HepG2 (cell line): Measurements from ENCODE around the gene NCOA3. TPM values are rescaled to one million over a fixed set of nuclear protein-coding genes. Genes with fewer than 3 reads are reported as not detected.

Experiments used
- ARID2 ChIP-seq: sonication (generic); formaldehyde crosslinking; IDR thresholded peaks from 2 replicates; pipeline ENCODE4 v1.8.1; 2022; ENCODE audit warnings: mild to moderate bottlenecking, missing genetic modification reagents, borderline replicate concordance
- BCL6 ChIP-seq: IDR thresholded peaks from 2 replicates; pipeline ENCODE4 v1.6.1; 2016; ENCODE audit warnings: missing genetic modification reagents, missing compliant biosample characterization
- ELF3 ChIP-seq: IDR thresholded peaks from 2 replicates; pipeline ENCODE4 v1.6.1; 2016; ENCODE audit warnings: missing genetic modification reagents, missing compliant biosample characterization
- GMEB1 ChIP-seq: sonication (generic); formaldehyde crosslinking; IDR thresholded peaks from 2 replicates; pipeline ENCODE4 v1.5.1; 2020; ENCODE audit warnings: missing genetic modification reagents, mild to moderate bottlenecking, borderline replicate concordance
- HDAC2 ChIP-seq: sonication (generic); formaldehyde crosslinking; IDR thresholded peaks from 2 replicates; pipeline ENCODE4 v1.4.0; 2020; ENCODE audit warnings: missing genetic modification reagents
- MIER3 ChIP-seq: IDR thresholded peaks from 2 replicates; pipeline ENCODE4 v1.6.1; 2016; ENCODE audit warnings: missing compliant biosample characterization, borderline replicate concordance
- NR1H2 ChIP-seq: sonication (generic); formaldehyde crosslinking; IDR thresholded peaks from 2 replicates; pipeline ENCODE4 v1.8.1; 2022; ENCODE audit warnings: low read depth, missing genetic modification reagents, borderline replicate concordance
- PHF8 ChIP-seq: sonication (generic); formaldehyde crosslinking; IDR thresholded peaks from 2 replicates; pipeline ENCODE4 v1.5.0; 2020; ENCODE audit warnings: missing genetic modification reagents
- SCMH1 ChIP-seq: sonication (generic); formaldehyde crosslinking; IDR thresholded peaks from 2 replicates; pipeline ENCODE4 v1.9.0; 2021; ENCODE audit warnings: missing genetic modification reagents, mild to moderate bottlenecking, borderline replicate concordance
- SP5 ChIP-seq: IDR thresholded peaks from 2 replicates; pipeline ENCODE4 v1.6.1; 2016; ENCODE audit warnings: low read depth, borderline replicate concordance
- SYNCRIP ChIP-seq: fragments of 200-400 bp; formaldehyde crosslinking; IDR thresholded peaks from 2 replicates; pipeline ENCODE4 v1.6.1; 2018; ENCODE audit warnings: mild to moderate bottlenecking, low read depth, low read length; ENCODE audit not compliant: insufficient read depth
- TSC22D2 ChIP-seq: sonication (generic); formaldehyde crosslinking; IDR thresholded peaks from 2 replicates; pipeline ENCODE4 v1.5.1; 2020; ENCODE audit warnings: missing genetic modification reagents, mild to moderate bottlenecking, borderline replicate concordance
- ZC3H13 ChIP-seq: sonication (generic); formaldehyde crosslinking; IDR thresholded peaks from 2 replicates; pipeline ENCODE4 v1.8.1; 2023; ENCODE audit warnings: mild to moderate bottlenecking, missing genetic modification reagents, moderate library complexity
- ZFP37 ChIP-seq: sonication (generic); formaldehyde crosslinking; IDR thresholded peaks from 2 replicates; pipeline ENCODE4 v1.4.0; 2020; ENCODE audit warnings: missing genetic modification reagents, borderline replicate concordance
- ZNF10 ChIP-seq: sonication (generic); formaldehyde crosslinking; IDR thresholded peaks from 2 replicates; pipeline ENCODE4 v1.4.0; 2020; ENCODE audit warnings: mild to moderate bottlenecking, low read depth, missing genetic modification reagents, borderline replicate concordance
- ZNF296 ChIP-seq: sonication (generic); formaldehyde crosslinking; conservative IDR thresholded peaks from 2 replicates; pipeline ENCODE4 v1.5.0; 2020; ENCODE audit warnings: mild to moderate bottlenecking, missing genetic modification reagents
- ZNF543 ChIP-seq: sonication (generic); formaldehyde crosslinking; IDR thresholded peaks from 2 replicates; pipeline ENCODE4 v1.4.0; 2020; ENCODE audit warnings: mild to moderate bottlenecking, missing genetic modification reagents
- ZNF564 ChIP-seq: sonication (generic); formaldehyde crosslinking; IDR thresholded peaks from 2 replicates; pipeline ENCODE4 v1.8.1; 2023; ENCODE audit warnings: mild to moderate bottlenecking, missing genetic modification reagents
- ZNF567 ChIP-seq: sonication (generic); formaldehyde crosslinking; IDR thresholded peaks from 2 replicates; pipeline ENCODE4 v1.8.1; 2023; ENCODE audit warnings: mild to moderate bottlenecking, missing genetic modification reagents, borderline replicate concordance
- ZNF569 ChIP-seq: sonication (generic); formaldehyde crosslinking; IDR thresholded peaks from 2 replicates; pipeline ENCODE4 v1.5.0; 2020; ENCODE audit warnings: mild to moderate bottlenecking, missing genetic modification reagents, moderate library complexity, borderline replicate concordance
- ZNF570 ChIP-seq: sonication (generic); formaldehyde crosslinking; IDR thresholded peaks from 2 replicates; pipeline ENCODE4 v1.4.0; 2020; ENCODE audit warnings: mild to moderate bottlenecking, missing genetic modification reagents, borderline replicate concordance
- ZNF768 ChIP-seq: sonication (generic); formaldehyde crosslinking; IDR thresholded peaks from 2 replicates; pipeline ENCODE4 v1.4.0; 2020; ENCODE audit warnings: missing genetic modification reagents
- ZNF775 ChIP-seq: sonication (generic); formaldehyde crosslinking; IDR thresholded peaks from 2 replicates; pipeline ENCODE4 v1.4.0; 2020; ENCODE audit warnings: missing genetic modification reagents, mild to moderate bottlenecking, moderate library complexity, borderline replicate concordance
- polyA plus RNA-seq, 8 experiments: library from polyadenylated mRNA; depleted of rRNA in 3 of 8; stranded (reverse) in 7 of 8; unstranded in 1 of 8; fragments of >200 nt; fragmentation: Illumina TruSeq in 4 of 8; extraction: Trizol in 4 of 8; gene quantifications; 2 replicates each; pipeline versions ENCODE4 v1.2.1 to v1.2.3, GENCODE V29; 2011 to 2016; ENCODE audit warnings: low read depth in 4 of 8, missing spikeins in 1 of 8, mixed read lengths in 1 of 8; ENCODE audit not compliant: insufficient read depth in 1 of 8
- total RNA-seq, 5 experiments: library from RNA; depleted of rRNA; stranded (reverse); fragments of >200 nt; fragmentation: Illumina TruSeq; extraction: Trizol; gene quantifications; 2 replicates each; pipeline ENCODE4 v1.2.3, GENCODE V29; 2016; ENCODE audit warnings: low read depth in 1 of 5
- TF ChIP-seq, protein P1 (sequence below): sonication (generic); formaldehyde crosslinking; IDR thresholded peaks from 2 replicates; pipeline ENCODE4 v1.4.0; 2020; ENCODE audit warnings: missing genetic modification reagents, borderline replicate concordance

NCOA3 gene
- total and polyA plus RNA-seq, 2 of the 13 experiments (the other 11 are each of a cell fraction or from before 2014, with no cell fraction given): 35.0 to 56.8 TPM

DNA sequence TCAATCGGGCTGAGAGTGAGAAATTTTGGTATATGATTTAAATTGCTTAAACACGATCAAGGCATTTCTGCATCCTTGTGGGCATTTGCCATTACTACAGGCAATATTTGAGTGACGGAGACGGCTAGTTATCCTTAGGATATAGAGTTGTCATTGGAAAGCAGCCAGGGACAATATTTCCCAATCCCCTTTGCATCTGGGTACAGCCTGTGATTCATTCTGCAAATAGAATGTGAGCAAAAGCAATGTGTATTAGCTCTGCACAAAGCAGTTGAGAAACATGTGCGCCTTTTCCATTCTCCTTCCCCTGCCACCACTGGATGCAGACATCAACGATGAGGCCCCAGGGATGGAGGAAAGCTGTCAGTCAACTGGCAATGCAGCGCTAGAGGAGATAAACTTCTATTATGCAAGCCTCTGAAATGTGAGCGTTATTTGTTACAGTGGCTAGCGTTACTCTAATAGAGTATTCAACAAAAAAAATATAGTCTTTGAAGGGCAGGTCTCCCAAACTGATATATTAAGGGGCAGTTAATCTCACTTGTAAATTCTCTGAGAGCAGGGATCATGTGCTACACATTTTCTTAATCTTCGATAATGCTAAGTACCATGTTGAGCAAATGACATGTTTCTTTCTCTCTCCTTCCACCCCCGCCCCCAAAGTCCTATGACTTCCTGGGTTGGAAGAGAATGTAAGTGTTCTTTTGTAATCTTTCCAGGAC, 37.1 kb upstream of the NCOA3 start (continued):
- no peak; the same call in none of the 2 replicates for TF ChIP-seq TSC22D2
- peak; percentile 94 for TF ChIP-seq ELF3
- TF ChIP-seq MIER3 (CRISPR knock-in tag): peak; percentile 99
- TF ChIP-seq, protein P1, sequence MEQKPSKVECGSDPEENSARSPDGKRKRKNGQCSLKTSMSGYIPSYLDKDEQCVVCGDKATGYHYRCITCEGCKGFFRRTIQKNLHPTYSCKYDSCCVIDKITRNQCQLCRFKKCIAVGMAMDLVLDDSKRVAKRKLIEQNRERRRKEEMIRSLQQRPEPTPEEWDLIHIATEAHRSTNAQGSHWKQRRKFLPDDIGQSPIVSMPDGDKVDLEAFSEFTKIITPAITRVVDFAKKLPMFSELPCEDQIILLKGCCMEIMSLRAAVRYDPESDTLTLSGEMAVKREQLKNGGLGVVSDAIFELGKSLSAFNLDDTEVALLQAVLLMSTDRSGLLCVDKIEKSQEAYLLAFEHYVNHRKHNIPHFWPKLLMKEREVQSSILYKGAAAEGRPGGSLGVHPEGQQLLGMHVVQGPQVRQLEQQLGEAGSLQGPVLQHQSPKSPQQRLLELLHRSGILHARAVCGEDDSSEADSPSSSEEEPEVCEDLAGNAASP (CRISPR knock-in tag): peak; percentile 93
- no peak for TF ChIP-seq NR1H2
- TF ChIP-seq ZNF567 (CRISPR knock-in tag): no peak; the same call in 1 of the 2 replicates
- peak; percentile 53 for TF ChIP-seq PHF8 (CRISPR knock-in tag)
- TF ChIP-seq SP5 (CRISPR knock-in tag): peak; percentile 79
- peak; percentile 91; the same call in 1 of the 2 replicates for TF ChIP-seq ZFP37 (CRISPR knock-in tag)
- TF ChIP-seq ZC3H13 (CRISPR knock-in tag): peak; percentile 52; the same call in 1 of the 2 replicates
- no peak; the same call in 1 of the 2 replicates for TF ChIP-seq ZNF569 (CRISPR knock-in tag)
- TF ChIP-seq ZNF564: peak; percentile 92; the same call in 1 of the 2 replicates
- TF ChIP-seq ARID2 (CRISPR knock-in tag): no peak; the same call in 1 of the 2 replicates
- no peak for TF ChIP-seq ZNF775 (CRISPR knock-in tag)
- no peak for TF ChIP-seq SCMH1 (CRISPR knock-in tag)
- TF ChIP-seq HDAC2 (CRISPR knock-in tag): peak; percentile 100
- no peak for TF ChIP-seq ZNF296 (CRISPR knock-in tag)
- peak; percentile 98 for TF ChIP-seq BCL6 (CRISPR knock-in tag)
- TF ChIP-seq ZNF543 (CRISPR knock-in tag): peak; percentile 68; the same call in 1 of the 2 replicates
- TF ChIP-seq SYNCRIP: no peak
- TF ChIP-seq ZNF570: 0 out of 2 replicates have a peak, but pooled peaks have one; percentile 44
- peak; percentile 76; the same call in 1 of the 2 replicates for TF ChIP-seq GMEB1 (CRISPR knock-in tag)
- TF ChIP-seq ZNF10 (CRISPR knock-in tag): no peak
- no peak for TF ChIP-seq ZNF768 (CRISPR knock-in tag)
